HG03520 (cell line): Measurements from ENCODE around the gene VPS26A.
A peak's percentile ranks its signal among the peaks of the same experiment; 100 is the strongest.

Source experiments
- ATAC-seq: cut with Tn5 transposase; IDR thresholded peaks from one replicate; pipeline ENCODE4 v1.9.1; 2021; ENCODE audit warnings: mild to moderate bottlenecking, moderate library complexity; ENCODE audit not compliant: unreplicated experiment

The VPS26A gene

GRCh38 chr10:69123747-69124562 lies at the start of gene VPS26A:
TSS of gene VPS26A (plus strand) at chr10:69124178. CDS start at chr10:69124278, 100 bp downstream.
- peak; percentile 84 for ATAC-seq

GRCh38 chr10:69074532-69074931 lies 49.4 kb upstream of the VPS26A start:
- ATAC-seq: no peak

- ATAC-seq: no peak
These were observed 48.5 kb upstream of the VPS26A start for GRCh38 chr10:69075431-69075830.

GRCh38 chr10:69078311-69078710 lies 45.7 kb upstream of the VPS26A start:
- no peak for ATAC-seq

GRCh38 chr10:69080226-69080625 lies 43.8 kb upstream of the VPS26A start:
- ATAC-seq: no peak

- no peak for ATAC-seq
These were observed 37.9 kb upstream of the VPS26A start for GRCh38 chr10:69086001-69086509.

- peak; percentile 45 for ATAC-seq
These were observed 36.1 kb upstream of the VPS26A start, which contains the start of gene SRGN for GRCh38 chr10:69087590-69088470. TSS of gene SRGN (plus strand) at chr10:69088103. CDS start at chr10:69088158, 55 bp downstream.

- no peak for ATAC-seq
These were observed 35.6 kb upstream of the VPS26A start for GRCh38 chr10:69088471-69088769.

- ATAC-seq: no peak
These were observed 35.0 kb upstream of the VPS26A start for GRCh38 chr10:69088801-69089501.

GRCh38 chr10:69089638-69090599 lies 34.1 kb upstream of the VPS26A start:
- ATAC-seq: peak; percentile 35

GRCh38 chr10:69090685-69091084 lies 33.3 kb upstream of the VPS26A start:
- no peak for ATAC-seq

- ATAC-seq: no peak
These were observed 32.8 kb upstream of the VPS26A start for GRCh38 chr10:69091143-69091651.

- peak; percentile 35 for ATAC-seq
These were observed 30.8 kb upstream of the VPS26A start for GRCh38 chr10:69092959-69093850.

- ATAC-seq: no peak
These were observed 30.0 kb upstream of the VPS26A start for GRCh38 chr10:69093933-69094332.

- ATAC-seq: no peak
These were observed 27.9 kb upstream of the VPS26A start for GRCh38 chr10:69096045-69096444.

GRCh38 chr10:69097729-69098128 lies 26.2 kb upstream of the VPS26A start:
- no peak for ATAC-seq

GRCh38 chr10:69100136-69100872 lies 23.7 kb upstream of the VPS26A start:
- no peak for ATAC-seq
